Measurements from ENCODE around the gene LRRC38. TPM values are rescaled to one million over a fixed set of nuclear protein-coding genes. Genes with fewer than 3 reads are reported as not detected.
"Not testable (repeated sequence)": the region's sequence is repeated elsewhere in the genome, so short reads cannot be mapped to it uniquely, and the experiment has no call there.

LRRC38 gene
- total RNA-seq, 1 donor from 2014 or later: not detected

DNA sequence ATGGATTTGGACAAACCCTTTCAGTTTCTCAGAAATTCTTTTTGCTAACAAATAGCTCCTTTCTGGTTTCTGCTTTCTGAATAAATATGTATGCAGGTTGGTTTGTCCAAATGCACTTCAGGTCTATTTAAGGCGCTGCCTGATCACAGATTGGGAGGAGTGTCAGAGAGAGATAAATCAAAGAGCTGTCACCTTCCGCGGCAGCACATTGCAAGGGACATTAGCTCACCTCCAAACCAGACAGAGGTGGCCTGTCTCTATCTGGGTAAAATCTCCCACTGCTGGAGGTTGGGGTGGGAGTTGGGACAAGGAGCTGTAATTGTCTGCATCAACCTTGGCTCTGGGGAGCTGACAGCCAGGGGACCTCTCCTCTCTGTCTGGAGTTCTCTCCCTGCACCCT, 78.3 kb downstream of the LRRC38 start:
- H3K27ac Mint-ChIP-seq (ENCODE audit: unreplicated experiment): no peak overlapping the region
- H3K27me3 Mint-ChIP-seq (ENCODE audit: low read depth): no peaks in the 10 kb centered on the region
- H3K9me3 Mint-ChIP-seq (ENCODE audit: low read depth): peaks cover 23% of the 10 kb centered on the region
- no peaks in the 10 kb centered on the region for H3K4me1 Mint-ChIP-seq (ENCODE audit: low read depth)
- H3K4me3 Mint-ChIP-seq (ENCODE audit: unreplicated experiment): no peak overlapping the region
- TF ChIP-seq CTCF (IDR thresholded peaks at IDR 0.05): no peak
- no peaks in the 10 kb centered on the region for H3K36me3 Mint-ChIP-seq (ENCODE audit: low read depth)
- no peak for DNase-seq (ENCODE audit: low spot score)

DNA sequence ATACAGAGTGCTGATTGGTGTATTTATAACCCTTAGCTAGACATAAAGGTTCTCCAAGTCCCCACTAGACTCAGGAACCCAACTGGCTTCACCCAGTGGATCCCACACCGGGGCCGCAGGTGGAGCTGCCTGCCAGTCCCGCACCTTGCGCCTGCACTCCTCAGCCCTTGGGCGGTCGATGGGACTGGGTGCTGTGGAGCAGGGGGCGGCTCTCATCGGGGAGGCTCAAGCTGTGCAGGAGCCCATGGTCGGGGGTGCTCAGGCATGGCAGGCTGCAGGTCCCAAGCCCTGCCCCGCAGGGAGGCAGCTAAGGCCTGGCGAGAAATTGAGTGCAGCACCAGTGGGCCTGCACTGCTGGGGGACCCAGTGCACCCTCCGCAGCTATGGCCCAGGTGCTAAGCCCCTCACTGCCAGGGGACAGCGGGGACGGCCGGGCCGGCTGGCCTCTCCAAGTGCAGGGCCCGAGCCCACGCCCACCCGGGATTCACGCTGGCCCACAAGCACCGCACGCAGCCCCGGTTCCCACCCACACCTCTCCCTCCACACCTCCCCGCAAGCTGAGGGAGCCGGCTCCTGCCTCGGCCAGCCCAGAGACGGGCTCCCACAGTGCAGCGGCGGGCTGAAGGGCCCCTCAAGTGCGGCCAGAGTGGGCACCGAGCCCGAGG, 80.0 kb downstream of the LRRC38 start:
- not testable (repeated sequence) for H3K4me1 Mint-ChIP-seq (ENCODE audit: low read depth); H3K4me3 Mint-ChIP-seq (ENCODE audit: unreplicated experiment)

DNA sequence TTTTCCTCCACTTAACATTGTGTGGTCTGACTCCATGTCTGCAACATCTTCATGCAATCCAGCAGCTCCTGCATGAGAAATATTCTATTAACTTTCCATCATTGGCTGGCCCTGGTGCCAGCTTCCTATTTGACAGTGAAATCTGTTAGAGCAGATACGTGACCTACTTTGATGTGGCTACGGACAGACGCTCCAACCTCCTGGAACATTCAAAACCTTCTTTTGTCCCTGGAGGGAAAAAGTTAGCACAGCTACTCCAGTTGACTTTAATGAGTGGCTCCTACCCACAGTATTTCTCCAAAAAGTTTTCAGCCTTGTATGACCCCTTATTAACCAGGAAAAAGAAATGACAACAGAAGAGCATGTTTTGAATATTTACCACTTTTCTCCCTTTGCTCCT, 81.6 kb downstream of the LRRC38 start:
- Mint-ChIP-seq H3K9me3 (ENCODE audit: low read depth) (peaks cover 24% of the 10 kb centered on the region), H3K27me3 (ENCODE audit: low read depth) (no peaks in the 10 kb centered on the region), H3K27ac (ENCODE audit: unreplicated experiment) (no peak overlapping the region), H3K4me3 (ENCODE audit: unreplicated experiment) (no peak overlapping the region), H3K36me3 (ENCODE audit: low read depth) (no peaks in the 10 kb centered on the region), H3K4me1 (ENCODE audit: low read depth) (no peaks in the 10 kb centered on the region)
- no peak for DNase-seq (ENCODE audit: low spot score)
- TF ChIP-seq CTCF (IDR thresholded peaks at IDR 0.05): no peak

More for the DNA sequence above, 80.0 kb downstream of the LRRC38 start:
- peaks cover 27% of the 10 kb centered on the region for H3K9me3 Mint-ChIP-seq (ENCODE audit: low read depth)
- not testable (repeated sequence) for H3K36me3 Mint-ChIP-seq (ENCODE audit: low read depth); H3K27ac Mint-ChIP-seq (ENCODE audit: unreplicated experiment); H3K27me3 Mint-ChIP-seq (ENCODE audit: low read depth)
- DNase-seq (ENCODE audit: low spot score): peak; percentile 90

- no peaks in the 10 kb centered on the region for H3K27me3 Mint-ChIP-seq (ENCODE audit: low read depth)
- H3K4me3 Mint-ChIP-seq (ENCODE audit: unreplicated experiment): no peak overlapping the region
- no peaks in the 10 kb centered on the region for H3K36me3 Mint-ChIP-seq (ENCODE audit: low read depth)
- TF ChIP-seq CTCF (IDR thresholded peaks at IDR 0.05): no peak
- H3K9me3 Mint-ChIP-seq (ENCODE audit: low read depth): peaks cover 24% of the 10 kb centered on the region
- H3K4me1 Mint-ChIP-seq (ENCODE audit: low read depth): no peaks in the 10 kb centered on the region
- no peak overlapping the region for H3K27ac Mint-ChIP-seq (ENCODE audit: unreplicated experiment)
- DNase-seq (ENCODE audit: low spot score): no peak
These were observed 83.3 kb downstream of the LRRC38 start for GRCh38 chr1:13430495-13430894.

Other genes starting within 250 kb of the LRRC38 start
- not detected in 3 replicates for gene PRAMEF8, start 228.9 kb downstream of the LRRC38 start, total RNA-seq
- gene PRAMEF33, start 210.5 kb downstream of the LRRC38 start, total RNA-seq: not detected in 3 replicates
- not detected in 3 replicates for gene PRAMEF15, start 198.4 kb downstream of the LRRC38 start, total RNA-seq
- gene PRAMEF14, start 166.9 kb downstream of the LRRC38 start, total RNA-seq: not detected in 3 replicates
- not detected in 3 replicates for gene PRAMEF19, start 142.1 kb downstream of the LRRC38 start, total RNA-seq
- gene PRAMEF17, start 124.4 kb downstream of the LRRC38 start, total RNA-seq: not detected in 3 replicates
- not detected in 3 replicates for gene PRAMEF20, start 103.6 kb downstream of the LRRC38 start, total RNA-seq
- gene PDPN, start 69.8 kb upstream of the LRRC38 start, total RNA-seq: 1.0 to 1.3 TPM (median 1.1 TPM) in 3 replicates
- 35.6 to 46.8 TPM (median 36.8 TPM) in 3 replicates for gene PRDM2, start 186.2 kb upstream of the LRRC38 start, total RNA-seq